GM12801 (cell line): ENCODE data around the gene PATJ.

ENCODE experiments used
- TF ChIP-seq, protein P1 (sequence below): IDR thresholded peaks from one replicate; pipeline ENCODE4 v1.5.1; 2011; ENCODE audit warnings: control low read depth; ENCODE audit not compliant: insufficient read length; ENCODE audit errors: extremely low read depth

The PATJ gene

DNA sequence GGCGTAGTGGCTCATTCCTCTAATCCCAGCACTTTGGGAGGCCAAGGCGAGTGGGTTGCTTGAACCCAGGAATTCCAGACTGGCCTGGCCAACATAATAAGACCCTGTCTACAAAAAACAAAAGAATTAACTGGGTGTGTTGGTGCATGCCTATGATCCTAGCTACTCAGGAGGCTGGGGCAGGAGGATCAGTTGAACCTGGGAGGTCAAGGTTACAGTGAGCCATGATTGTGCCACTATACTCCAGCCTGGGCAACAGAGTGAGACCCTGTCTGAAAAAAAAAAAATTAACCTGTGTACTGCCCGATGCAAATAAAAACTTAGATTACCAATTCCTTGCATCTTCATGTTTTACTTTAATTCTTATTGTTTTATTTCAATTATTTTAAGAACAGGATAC is 193.2 kb downstream of the PATJ start:
- TF ChIP-seq, protein P1, sequence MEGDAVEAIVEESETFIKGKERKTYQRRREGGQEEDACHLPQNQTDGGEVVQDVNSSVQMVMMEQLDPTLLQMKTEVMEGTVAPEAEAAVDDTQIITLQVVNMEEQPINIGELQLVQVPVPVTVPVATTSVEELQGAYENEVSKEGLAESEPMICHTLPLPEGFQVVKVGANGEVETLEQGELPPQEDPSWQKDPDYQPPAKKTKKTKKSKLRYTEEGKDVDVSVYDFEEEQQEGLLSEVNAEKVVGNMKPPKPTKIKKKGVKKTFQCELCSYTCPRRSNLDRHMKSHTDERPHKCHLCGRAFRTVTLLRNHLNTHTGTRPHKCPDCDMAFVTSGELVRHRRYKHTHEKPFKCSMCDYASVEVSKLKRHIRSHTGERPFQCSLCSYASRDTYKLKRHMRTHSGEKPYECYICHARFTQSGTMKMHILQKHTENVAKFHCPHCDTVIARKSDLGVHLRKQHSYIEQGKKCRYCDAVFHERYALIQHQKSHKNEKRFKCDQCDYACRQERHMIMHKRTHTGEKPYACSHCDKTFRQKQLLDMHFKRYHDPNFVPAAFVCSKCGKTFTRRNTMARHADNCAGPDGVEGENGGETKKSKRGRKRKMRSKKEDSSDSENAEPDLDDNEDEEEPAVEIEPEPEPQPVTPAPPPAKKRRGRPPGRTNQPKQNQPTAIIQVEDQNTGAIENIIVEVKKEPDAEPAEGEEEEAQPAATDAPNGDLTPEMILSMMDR: no peak

DNA sequence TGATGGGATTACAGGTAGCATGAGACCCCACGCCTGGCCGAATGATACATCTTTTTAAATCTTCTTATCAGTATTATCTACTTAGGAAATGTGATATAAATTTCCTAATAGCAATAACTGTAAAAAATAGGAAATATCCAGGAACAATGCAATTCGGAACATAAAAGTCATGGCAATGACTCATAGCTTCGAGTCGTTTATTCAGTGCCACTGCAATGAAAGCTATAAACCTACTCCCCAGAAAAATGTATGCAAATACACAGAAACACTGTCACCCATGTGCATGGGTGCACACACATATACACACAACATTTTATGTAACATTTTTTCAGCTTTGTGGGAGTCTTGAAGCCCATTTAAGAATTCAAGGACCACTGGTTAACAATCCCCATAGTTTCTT is 194.6 kb downstream of the PATJ start:
- TF ChIP-seq, protein P1: no peak

DNA sequence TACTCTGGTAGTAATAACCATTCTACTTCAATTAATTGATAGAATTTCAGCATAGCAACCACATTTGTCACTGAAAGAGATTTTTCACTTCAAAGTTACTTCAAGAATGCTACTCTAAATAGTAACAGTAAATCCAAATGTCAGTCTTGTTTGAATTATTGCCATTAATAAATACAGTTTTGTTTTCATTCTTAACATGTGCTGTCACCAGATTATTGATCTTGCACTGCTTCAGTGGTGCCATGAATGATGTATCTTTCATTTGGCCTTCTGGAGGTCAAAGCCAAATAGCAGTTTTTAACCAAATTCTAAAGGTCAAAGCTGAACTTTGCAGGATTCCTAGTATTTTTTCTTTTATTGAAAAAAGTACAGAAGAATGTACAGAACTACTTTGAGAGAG is 199.5 kb downstream of the PATJ start:
- TF ChIP-seq, protein P1: no peak

DNA sequence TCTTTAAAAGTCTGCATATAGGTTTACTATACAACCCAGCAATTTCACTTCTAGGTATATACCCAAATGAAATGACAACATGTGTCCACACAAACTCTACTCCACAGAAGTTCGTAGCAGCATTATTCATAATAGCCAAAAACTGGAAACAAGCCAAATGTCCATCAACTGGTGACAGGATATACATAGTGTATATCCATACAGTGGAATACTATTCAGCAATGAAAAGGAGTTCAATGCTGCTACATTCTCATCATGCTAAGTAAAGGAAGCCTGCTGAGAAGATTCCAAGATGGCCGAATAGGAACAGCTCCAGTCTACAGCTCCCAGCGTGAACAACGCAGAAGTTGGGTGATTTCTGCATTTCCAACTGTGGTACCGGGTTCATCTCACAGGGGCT is 200.6 kb downstream of the PATJ start:
- TF ChIP-seq, protein P1: no peak

DNA sequence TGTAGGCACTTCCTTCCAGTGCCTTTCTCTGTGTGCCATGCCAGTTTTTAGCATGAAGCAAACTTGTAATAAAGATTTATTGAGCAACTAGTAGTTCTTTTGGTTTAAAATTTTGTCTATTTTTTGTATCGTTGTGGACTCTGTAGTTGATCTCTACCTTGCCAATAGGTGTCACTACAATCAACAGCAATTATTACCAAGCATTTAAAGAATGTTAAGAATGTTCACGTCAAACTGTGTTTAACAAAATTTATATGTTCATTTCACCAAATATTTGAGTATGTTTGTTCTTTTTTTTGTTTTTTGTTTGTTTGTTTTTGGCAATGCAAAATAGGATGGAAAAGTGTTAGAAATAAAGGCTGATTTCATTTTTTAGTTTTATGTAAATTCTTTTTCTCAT is 208.1 kb downstream of the PATJ start:
- TF ChIP-seq, protein P1: no peak

DNA sequence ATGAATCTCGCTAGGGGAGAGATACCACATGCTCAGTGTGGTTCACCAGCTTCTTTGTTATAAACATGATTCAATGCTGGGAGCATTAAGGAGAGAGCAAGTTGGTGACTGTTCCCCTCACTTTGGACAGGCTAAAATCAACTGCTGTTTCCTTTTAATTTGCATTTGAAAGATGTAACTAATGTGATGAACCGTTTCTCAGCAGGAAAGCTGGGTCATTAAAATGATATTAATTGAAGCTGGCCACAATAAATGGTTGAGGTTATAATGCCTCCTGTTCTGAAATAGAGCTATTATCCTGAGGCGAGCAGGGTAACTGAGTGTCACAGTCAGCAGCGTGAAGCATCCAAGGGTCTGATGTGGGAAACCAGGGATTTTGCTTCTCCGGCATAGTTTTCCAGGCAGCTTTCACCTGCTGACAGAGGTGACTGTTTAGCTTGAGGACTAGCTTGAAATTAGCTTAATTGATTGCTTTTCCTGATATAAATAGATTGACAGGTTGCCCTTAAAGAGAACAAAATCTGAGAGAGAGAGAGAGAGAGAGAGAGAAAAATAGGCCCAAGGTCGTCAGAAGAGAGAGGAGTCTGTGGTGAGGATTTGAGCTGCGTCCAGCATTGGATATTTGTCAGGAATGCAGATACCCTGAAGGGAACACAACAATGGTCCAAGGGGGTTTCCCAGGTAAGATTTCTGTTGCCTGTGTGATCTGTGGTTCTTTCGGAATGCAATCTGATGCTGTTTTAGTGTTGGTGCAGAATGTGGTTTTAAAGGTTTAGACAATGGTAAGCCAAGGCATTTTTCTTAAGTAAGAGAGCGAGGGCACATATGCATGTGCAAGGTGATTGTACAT is 209.7 kb downstream of the PATJ start:
- TF ChIP-seq, protein P1: no peak

DNA sequence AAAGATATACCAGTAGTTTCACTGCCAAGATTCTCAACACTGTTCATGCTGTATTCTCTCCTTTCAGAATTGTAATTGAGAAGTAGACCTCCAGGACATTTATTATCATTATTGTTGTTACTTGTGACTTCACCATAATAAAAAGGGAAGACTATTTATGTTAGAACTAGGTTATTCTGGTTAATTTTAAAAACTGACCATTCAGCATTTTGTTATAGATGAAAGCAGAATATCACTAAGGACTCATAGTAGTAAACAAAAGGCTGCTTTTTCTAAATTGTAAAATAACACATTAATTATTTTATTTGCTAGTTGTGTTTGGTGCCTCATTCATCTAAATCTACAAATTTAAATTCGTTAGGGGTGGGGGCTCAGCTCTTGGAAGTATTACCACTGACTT is 210.4 kb downstream of the PATJ start:
- TF ChIP-seq, protein P1: no peak
